WTC11 (cell line): ENCODE data around the gene BCAS3.

ENCODE experiments used
- CREB1 ChIP-seq: sonication (generic); formaldehyde crosslinking; IDR thresholded peaks from 2 replicates; pipeline ENCODE4 v1.8.0; 2023; ENCODE audit warnings: mild to moderate bottlenecking, missing genetic modification reagents
- CTCF ChIP-seq: fragments of 200-600 bp; IDR thresholded peaks from 2 replicates; pipeline ENCODE4 v1.8.0; 2022; ENCODE audit warnings: antibody characterized with exemption
- ETV6 ChIP-seq: sonication (generic); formaldehyde crosslinking; IDR thresholded peaks from 2 replicates; pipeline ENCODE4 v1.8.1; 2022; ENCODE audit warnings: mild to moderate bottlenecking, missing genetic modification reagents
- FOXJ3 ChIP-seq: sonication (generic); formaldehyde crosslinking; IDR thresholded peaks from 2 replicates; pipeline ENCODE4 v1.9.0; 2021; ENCODE audit warnings: missing genetic modification reagents, mild to moderate bottlenecking, borderline replicate concordance
- HMGA2 ChIP-seq: fragments of 250-450 bp; sonication (Bioruptor Pico); IDR thresholded peaks from 2 replicates; pipeline ENCODE4 v1.4.0; 2021; ENCODE audit warnings: mild to moderate bottlenecking, moderate library complexity
- MYBL2 ChIP-seq: sonication (generic); formaldehyde crosslinking; IDR thresholded peaks from 2 replicates; pipeline ENCODE4 v1.8.1; 2023; ENCODE audit warnings: mild to moderate bottlenecking, moderate library complexity, missing genetic modification reagents
- NR3C1 ChIP-seq: sonication (generic); formaldehyde crosslinking; conservative IDR thresholded peaks from 2 replicates; pipeline ENCODE4 v1.8.1; 2023; ENCODE audit warnings: low read depth, mild to moderate bottlenecking, missing genetic modification reagents
- RELA ChIP-seq: sonication (generic); formaldehyde crosslinking; IDR thresholded peaks from 2 replicates; pipeline ENCODE4 v1.8.1; 2022; ENCODE audit warnings: missing genetic modification reagents, mild to moderate bottlenecking, borderline replicate concordance
- TP53 ChIP-seq: sonication (generic); formaldehyde crosslinking; IDR thresholded peaks from 2 replicates; pipeline ENCODE4 v1.8.1; 2023; ENCODE audit warnings: mild to moderate bottlenecking, missing genetic modification reagents
- USF1 ChIP-seq: sonication (generic); formaldehyde crosslinking; IDR thresholded peaks from 2 replicates; pipeline ENCODE4 v1.8.0; 2022; ENCODE audit warnings: mild to moderate bottlenecking, missing genetic modification reagents
- ZBTB43 ChIP-seq: sonication (generic); formaldehyde crosslinking; IDR thresholded peaks from 2 replicates; pipeline ENCODE4 v1.8.1; 2023; ENCODE audit warnings: mild to moderate bottlenecking, missing genetic modification reagents

GRCh38 chr17:61285526-61286320 lies 608.1 kb downstream of the BCAS3 start:
- no peak for TF ChIP-seq CTCF
- TF ChIP-seq TP53 (CRISPR knock-in tag) = no peak
- TF ChIP-seq CREB1 (CRISPR knock-in tag) = no peak
- no peak for TF ChIP-seq RELA (CRISPR knock-in tag)
- no peak for TF ChIP-seq ETV6
- no peak for TF ChIP-seq MYBL2 (CRISPR knock-in tag)
- no peak for TF ChIP-seq USF1 (CRISPR knock-in tag)
- TF ChIP-seq NR3C1 (CRISPR knock-in tag) = no peak
- no peak for TF ChIP-seq FOXJ3 (CRISPR knock-in tag)
- no peak for TF ChIP-seq HMGA2
- no peak for TF ChIP-seq ZBTB43 (CRISPR knock-in tag)
